HG02973 (cell line): ENCODE measurements around the gene SIGLEC9.

Experiments used
- ATAC-seq: cut with Tn5 transposase; IDR thresholded peaks from one replicate; pipeline ENCODE4 v1.9.1; 2021; ENCODE audit warnings: moderate library complexity; ENCODE audit not compliant: unreplicated experiment

The SIGLEC9 gene

GRCh38 chr19:51124729-51125128 is at the start of gene SIGLEC9:
Gene SIGLEC9, plus strand, starts transcription at chr19:51124906. Its CDS starts 69 bp downstream, at chr19:51124975.
- no peak for ATAC-seq

GRCh38 chr19:51075998-51076397 is 48.7 kb upstream of the SIGLEC9 start:
- ATAC-seq = no peak

- no peak for ATAC-seq
Measured at GRCh38 chr19:51076631-51077213, 48.0 kb upstream of the SIGLEC9 start.

GRCh38 chr19:51078104-51078503 is 46.6 kb upstream of the SIGLEC9 start:
- ATAC-seq = no peak

- ATAC-seq = no peak
Measured at GRCh38 chr19:51078731-51079130, 46.0 kb upstream of the SIGLEC9 start.

- ATAC-seq = no peak
Measured at GRCh38 chr19:51079481-51080110, 45.1 kb upstream of the SIGLEC9 start.

- no peak for ATAC-seq
Measured at GRCh38 chr19:51081476-51081875, 43.2 kb upstream of the SIGLEC9 start.

GRCh38 chr19:51082611-51083010 is 42.1 kb upstream of the SIGLEC9 start, which contains the start of gene KLK14:
Gene KLK14, minus strand, starts transcription at chr19:51082887. Its CDS starts 273 bp downstream, at chr19:51082614.
- no peak for ATAC-seq

GRCh38 chr19:51083181-51083580 is 41.5 kb upstream of the SIGLEC9 start:
- no peak for ATAC-seq

- ATAC-seq = no peak
Measured at GRCh38 chr19:51083783-51084182, 40.9 kb upstream of the SIGLEC9 start.

- ATAC-seq = no peak
Measured at GRCh38 chr19:51084505-51084904, 40.2 kb upstream of the SIGLEC9 start.

GRCh38 chr19:51086153-51086850 is 38.4 kb upstream of the SIGLEC9 start:
- no peak for ATAC-seq

GRCh38 chr19:51089786-51090185 is 34.9 kb upstream of the SIGLEC9 start:
- no peak for ATAC-seq

GRCh38 chr19:51090471-51090870 is 34.2 kb upstream of the SIGLEC9 start:
- ATAC-seq = no peak

GRCh38 chr19:51091126-51091525 is 33.6 kb upstream of the SIGLEC9 start:
- ATAC-seq = no peak

- no peak for ATAC-seq
Measured at GRCh38 chr19:51091895-51092873, 32.5 kb upstream of the SIGLEC9 start.

GRCh38 chr19:51093101-51093500 is 31.6 kb upstream of the SIGLEC9 start:
- no peak for ATAC-seq

GRCh38 chr19:51093510-51094345 is 31.0 kb upstream of the SIGLEC9 start:
- no peak for ATAC-seq

GRCh38 chr19:51094696-51095279 is 29.9 kb upstream of the SIGLEC9 start:
- ATAC-seq = no peak
